GM18505 (cell line): ENCODE data around the gene PRDM9.
"Not testable (repeated sequence)": the region's sequence is repeated elsewhere in the genome, so short reads cannot be mapped to it uniquely, and the experiment has no call there.

Experiments used
- ATAC-seq: cut with Tn5 transposase; IDR thresholded peaks from one replicate; pipeline ENCODE4 v1.9.1; 2021; ENCODE audit not compliant: unreplicated experiment
- POLR2A ChIP-seq: IDR thresholded peaks from 4 replicates; pipeline ENCODE4 v1.6.1; 2011; ENCODE audit warnings: borderline replicate concordance; ENCODE audit not compliant: insufficient read depth, insufficient read length; ENCODE audit errors: extremely low read depth

Gene PRDM9

DNA sequence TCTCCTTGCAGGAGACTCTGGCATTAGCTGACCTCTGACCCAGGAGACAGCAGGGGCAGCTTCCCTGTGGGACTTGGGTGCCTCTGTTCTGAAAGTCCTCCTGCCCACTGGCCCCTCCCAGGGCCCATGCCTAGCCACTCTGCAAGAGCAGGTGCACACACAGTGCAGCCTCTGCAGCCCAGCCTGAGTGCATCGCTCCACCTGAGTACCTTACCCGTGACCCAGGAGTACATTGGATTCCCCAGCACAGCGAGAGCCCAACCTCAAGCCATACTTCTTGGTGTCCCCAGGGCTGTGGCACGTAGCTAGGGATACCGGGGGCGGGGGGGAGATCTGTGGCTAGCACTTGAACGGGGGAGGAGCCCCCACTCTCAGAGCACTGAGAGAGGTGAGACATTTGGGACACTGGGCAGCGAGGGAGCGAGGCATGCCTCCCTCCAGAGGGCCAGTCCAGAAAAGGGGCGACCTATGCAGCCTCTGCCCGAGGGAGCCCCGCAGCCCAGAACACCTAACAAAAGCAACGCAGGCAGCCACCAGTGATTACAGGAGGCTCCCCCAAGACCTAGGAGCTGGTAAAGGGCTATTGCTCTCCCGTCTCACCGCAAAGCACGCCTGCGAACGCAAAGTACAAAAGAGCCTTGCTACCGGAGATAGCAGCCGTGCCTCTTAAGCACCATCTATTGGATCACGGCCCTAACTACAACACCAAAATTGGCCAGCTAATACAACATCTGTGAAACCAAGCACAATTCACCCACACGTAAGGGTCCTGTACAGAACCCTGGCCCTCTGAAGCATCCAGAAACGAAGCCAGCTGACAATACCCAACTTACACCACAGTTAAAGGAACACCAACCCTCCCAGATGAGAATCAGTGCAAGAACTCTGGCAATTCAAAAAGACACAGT, 826 bp upstream of the PRDM9 start:
- no peak for ATAC-seq
- TF ChIP-seq POLR2A = no peak

DNA sequence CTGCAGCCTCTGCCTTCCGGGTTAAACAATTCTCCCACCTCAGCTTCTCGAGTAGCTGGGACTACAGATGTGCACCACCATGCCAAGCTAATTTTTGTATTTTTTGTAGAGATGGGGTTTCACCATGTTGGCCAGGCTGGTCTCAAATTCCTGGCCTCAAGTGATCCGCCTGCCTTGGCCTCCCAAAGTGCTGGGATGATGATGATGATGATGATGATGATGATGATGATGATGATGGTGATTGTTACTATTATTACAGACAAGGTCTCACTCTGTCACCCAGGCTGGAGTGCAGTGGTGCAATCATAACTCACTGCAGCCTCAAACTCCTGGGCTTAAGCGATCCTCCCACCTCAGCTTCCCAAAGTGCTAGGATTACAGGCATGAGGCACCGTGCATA, 3.0 kb downstream of the PRDM9 start:
- not testable (repeated sequence) for ATAC-seq

GRCh38 chr5:23522553-23522952, 15.1 kb downstream of the PRDM9 start:
- no peak for ATAC-seq
- no peak for TF ChIP-seq POLR2A

- no peak for TF ChIP-seq POLR2A
- no peak for ATAC-seq
These were observed 15.6 kb downstream of the PRDM9 start for GRCh38 chr5:23523031-23523430.

- TF ChIP-seq POLR2A = no peak
- ATAC-seq = no peak
These were observed 16.6 kb downstream of the PRDM9 start for GRCh38 chr5:23523998-23524397.

GRCh38 chr5:23525751-23526150, 18.3 kb downstream of the PRDM9 start:
- no peak for TF ChIP-seq POLR2A

GRCh38 chr5:23526616-23527015, 19.2 kb downstream of the PRDM9 start:
- not testable (repeated sequence) for ATAC-seq

More at GRCh38 chr5:23525751-23526150, 18.3 kb downstream of the PRDM9 start:
- ATAC-seq = no peak

- not testable (repeated sequence) for ATAC-seq
These were observed 20.0 kb downstream of the PRDM9 start for GRCh38 chr5:23527216-23527920.

- TF ChIP-seq POLR2A = no peak
- ATAC-seq = no peak
These were observed 21.3 kb downstream of the PRDM9 start for GRCh38 chr5:23528677-23529076.

GRCh38 chr5:23530571-23530970, 23.2 kb downstream of the PRDM9 start:
- no peak for ATAC-seq
- TF ChIP-seq POLR2A = no peak

DNA sequence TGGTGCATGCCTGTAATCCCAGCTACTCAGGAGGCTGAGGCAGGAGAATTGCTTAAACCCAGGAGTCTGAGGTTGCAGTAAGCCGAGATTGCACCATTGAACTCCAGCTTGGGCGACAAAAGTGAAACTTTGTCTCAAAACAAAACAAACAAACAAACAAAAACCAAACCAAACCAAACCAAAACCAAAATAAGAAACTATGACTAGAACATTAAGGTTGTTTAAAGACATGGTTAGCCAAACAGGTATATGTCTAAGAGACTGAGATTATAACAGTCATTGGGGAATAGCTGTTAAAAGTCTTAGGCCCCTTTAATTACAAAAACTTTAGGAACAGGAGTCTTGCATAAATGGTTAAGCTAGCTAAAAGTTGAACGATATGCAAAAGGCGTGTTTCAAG, 63.6 kb downstream of the PRDM9 start:
- no peak for TF ChIP-seq POLR2A
- ATAC-seq = no peak
